GM12878 (cell line): Measurements from ENCODE around the gene PARK7. TPM values are rescaled to one million over a fixed set of nuclear protein-coding genes. Genes with fewer than 3 reads are reported as not detected.
A peak's percentile ranks its signal among the peaks of the same experiment; 100 is the strongest.

Experiments used
- ATF7 ChIP-seq: fragments of 450-650 bp; IDR thresholded peaks from 2 replicates; pipeline ENCODE4 v1.6.1; 2016; ENCODE audit warnings: low read depth, mild to moderate bottlenecking
- HDGF ChIP-seq: fragments of 450-650 bp; IDR thresholded peaks from 2 replicates; pipeline ENCODE4 v1.6.1; 2016; ENCODE audit warnings: antibody characterized with exemption
- IKZF2 ChIP-seq, 2 experiments: fragments of 450-650 bp; IDR thresholded peaks; 2 replicates each; pipeline ENCODE4 v1.6.1; 2017; ENCODE audit warnings: mild to moderate bottlenecking in 2 of 2, moderate library complexity in 2 of 2
- KLF5 ChIP-seq: fragments of 450-650 bp; IDR thresholded peaks from 2 replicates; pipeline ENCODE4 v1.6.1; 2014; ENCODE audit warnings: mild to moderate bottlenecking; ENCODE audit not compliant: partially characterized antibody
- NFIC ChIP-seq: IDR thresholded peaks from 2 replicates; pipeline ENCODE4 v1.6.1; 2012; ENCODE audit warnings: low read depth, mild to moderate bottlenecking, inconsistent platforms, low read length, moderate library complexity
- NR2C1 ChIP-seq: fragments of 450-650 bp; IDR thresholded peaks from 2 replicates; pipeline ENCODE4 v1.6.1; 2017; ENCODE audit warnings: antibody characterized with exemption, mild to moderate bottlenecking, moderate library complexity
- PAX8 ChIP-seq: fragments of 450-650 bp; IDR thresholded peaks from 2 replicates; pipeline ENCODE4 v1.6.1; 2017; ENCODE audit warnings: mild to moderate bottlenecking, moderate library complexity
- POLR2AphosphoS2 ChIP-seq: IDR thresholded peaks from 2 replicates; pipeline ENCODE4 v1.6.1; 2011; ENCODE audit warnings: low read depth, mild to moderate bottlenecking, low read length, improper control_type of control experiment, moderate library complexity
- POU2F2 ChIP-seq: IDR thresholded peaks from 3 replicates; pipeline ENCODE4 v1.6.1; 2011; ENCODE audit warnings: low read depth, mild to moderate bottlenecking, low read length, borderline replicate concordance
- RBBP5 ChIP-seq: fragments of 200-600 bp; sonication (generic); conservative IDR thresholded peaks from 2 replicates; pipeline ENCODE4 v1.6.1; 2016
- RELB ChIP-seq: fragments of 450-650 bp; IDR thresholded peaks from 2 replicates; pipeline ENCODE4 v1.6.1; 2017; ENCODE audit warnings: low read depth, mild to moderate bottlenecking, moderate library complexity
- SREBF1 ChIP-seq: IDR thresholded peaks from 2 replicates; pipeline ENCODE4 v1.6.1; 2012; ENCODE audit warnings: mild to moderate bottlenecking, low read length
- SREBF2 ChIP-seq: IDR thresholded peaks from 2 replicates; pipeline ENCODE4 v1.6.1; 2012; ENCODE audit warnings: mild to moderate bottlenecking, low read length
- SRF ChIP-seq, 2 experiments: IDR thresholded peaks; 2 replicates each; pipeline ENCODE4 v1.6.1; 2011; ENCODE audit warnings: low read depth in 2 of 2, low read length in 2 of 2, mild to moderate bottlenecking in 1 of 2, moderate library complexity in 1 of 2
- STAT1 ChIP-seq: fragments of 450-650 bp; conservative IDR thresholded peaks from 2 replicates; pipeline ENCODE4 v1.6.1; 2014; ENCODE audit warnings: antibody characterized with exemption, mild to moderate bottlenecking
- TCF7 ChIP-seq: IDR thresholded peaks from 2 replicates; pipeline ENCODE4 v1.6.1; 2014; ENCODE audit warnings: antibody characterized with exemption, borderline replicate concordance
- ZNF687 ChIP-seq: fragments of 450-650 bp; IDR thresholded peaks from 2 replicates; pipeline ENCODE4 v1.6.1; 2017; ENCODE audit warnings: mild to moderate bottlenecking, moderate library complexity
- polyA plus RNA-seq, 11 experiments: library from polyadenylated mRNA; depleted of rRNA in 4 of 11; unstranded in 6 of 11; stranded (reverse) in 5 of 11; fragments of >200 nt; fragmentation: Nextera tagmentation in 4 of 11; fragmentation: Illumina TruSeq in 1 of 11; extraction: Ambion mirVana in 4 of 11; extraction: Trizol in 1 of 11; gene quantifications; 1 replicate in 1 of 11; 2 replicates in 10 of 11; pipeline versions ENCODE4 v1.2.1 to v1.2.3, GENCODE V29; 2011 to 2016; ENCODE audit warnings: inconsistent platforms in 2 of 11, missing spikeins in 2 of 11, low read depth in 1 of 11
- total RNA-seq, 4 experiments: library from RNA; depleted of rRNA in 3 of 4; stranded (reverse); fragments of >200 nt in 3 of 4; fragmentation: Illumina TruSeq in 1 of 4; extraction: Trizol in 1 of 4; gene quantifications; 2 replicates each; pipeline versions ENCODE4 v1.2.1 to v1.2.3, GENCODE V29; 2013 to 2021
- TF ChIP-seq, protein P1 (sequence below): fragments of 450-650 bp; IDR thresholded peaks from 2 replicates; pipeline ENCODE4 v1.6.1; 2014; ENCODE audit warnings: mild to moderate bottlenecking
- TF ChIP-seq, protein P2 (sequence below): IDR thresholded peaks from 2 replicates; pipeline ENCODE4 v1.6.1; 2012; ENCODE audit warnings: improper control_type of control experiment, low read depth, low read length; ENCODE audit not compliant: insufficient replicate concordance

Gene PARK7
- total and polyA plus RNA-seq, 10 of the 15 experiments (the other 5 are each of a cell fraction or from before 2014, with no cell fraction given): 267 to 1,056 (median 495) TPM

DNA sequence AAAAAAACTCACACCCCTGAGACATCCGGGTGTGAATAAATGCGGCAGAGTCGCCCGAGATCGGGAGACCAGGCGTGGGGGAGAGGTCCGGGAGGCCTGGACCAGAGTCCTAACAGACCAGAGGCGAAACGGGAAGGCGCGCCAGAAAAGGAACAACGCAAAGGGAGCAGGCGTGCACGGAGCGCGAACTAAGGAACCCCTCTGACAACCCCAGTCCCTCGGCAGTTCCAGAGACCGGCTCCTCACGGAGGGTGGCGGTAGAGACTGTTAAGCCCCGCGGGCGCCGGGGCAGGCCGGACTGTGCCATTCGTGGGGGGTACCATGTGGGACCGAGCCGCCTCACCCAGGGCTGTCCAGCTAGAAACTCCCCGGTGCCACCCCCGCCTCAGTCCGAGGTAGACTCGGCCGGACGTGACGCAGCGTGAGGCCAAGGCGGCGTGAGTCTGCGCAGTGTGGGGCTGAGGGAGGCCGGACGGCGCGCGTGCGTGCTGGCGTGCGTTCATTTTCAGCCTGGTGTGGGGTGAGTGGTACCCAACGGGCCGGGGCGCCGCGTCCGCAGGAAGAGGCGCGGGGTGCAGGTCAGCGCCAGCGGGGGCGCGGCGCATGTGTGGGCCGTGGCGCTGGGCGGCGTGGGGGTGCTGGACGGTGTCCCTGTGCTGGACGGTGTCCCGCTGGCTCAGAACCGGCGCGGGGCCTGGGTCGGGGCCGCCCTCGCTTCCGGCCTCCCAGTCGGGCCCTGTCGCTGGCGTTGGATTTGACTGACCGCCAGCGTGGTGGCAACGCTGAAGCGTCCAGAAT, at the start of gene PARK7 (continued):
- TF ChIP-seq RELB (peak; percentile 91), RBBP5 (no peak), NFIC (no peak), HDGF (no peak; the same call in 1 of the 2 replicates), KLF5 (peak; percentile 99), TCF7 (no peak), POU2F2 (peak; percentile 96), POLR2AphosphoS2 (peak; percentile 90), ATF7 (peak; percentile 99), PAX8 (no peak), STAT1 (peak; percentile 26; the same call in 1 of the 2 replicates), SREBF2 (no peak), ZNF687 (peak; percentile 72), SRF (IDR thresholded peaks at IDR 0.05; ENCODE audit: low read depth in 2 of 2, low read length in 2 of 2) (no peak), SREBF1 (peak; percentile 99), IKZF2 (IDR thresholded peaks at IDR 0.05) (peak in 1 of 2 experiments; percentile 16; a peak in 1 of 4 replicates), NR2C1 (peak; percentile 66)
- TF ChIP-seq, protein P1, sequence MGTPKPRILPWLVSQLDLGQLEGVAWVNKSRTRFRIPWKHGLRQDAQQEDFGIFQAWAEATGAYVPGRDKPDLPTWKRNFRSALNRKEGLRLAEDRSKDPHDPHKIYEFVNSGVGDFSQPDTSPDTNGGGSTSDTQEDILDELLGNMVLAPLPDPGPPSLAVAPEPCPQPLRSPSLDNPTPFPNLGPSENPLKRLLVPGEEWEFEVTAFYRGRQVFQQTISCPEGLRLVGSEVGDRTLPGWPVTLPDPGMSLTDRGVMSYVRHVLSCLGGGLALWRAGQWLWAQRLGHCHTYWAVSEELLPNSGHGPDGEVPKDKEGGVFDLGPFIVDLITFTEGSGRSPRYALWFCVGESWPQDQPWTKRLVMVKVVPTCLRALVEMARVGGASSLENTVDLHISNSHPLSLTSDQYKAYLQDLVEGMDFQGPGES: peak; percentile 60; the same call in 1 of the 2 replicates
- TF ChIP-seq, protein P2, sequence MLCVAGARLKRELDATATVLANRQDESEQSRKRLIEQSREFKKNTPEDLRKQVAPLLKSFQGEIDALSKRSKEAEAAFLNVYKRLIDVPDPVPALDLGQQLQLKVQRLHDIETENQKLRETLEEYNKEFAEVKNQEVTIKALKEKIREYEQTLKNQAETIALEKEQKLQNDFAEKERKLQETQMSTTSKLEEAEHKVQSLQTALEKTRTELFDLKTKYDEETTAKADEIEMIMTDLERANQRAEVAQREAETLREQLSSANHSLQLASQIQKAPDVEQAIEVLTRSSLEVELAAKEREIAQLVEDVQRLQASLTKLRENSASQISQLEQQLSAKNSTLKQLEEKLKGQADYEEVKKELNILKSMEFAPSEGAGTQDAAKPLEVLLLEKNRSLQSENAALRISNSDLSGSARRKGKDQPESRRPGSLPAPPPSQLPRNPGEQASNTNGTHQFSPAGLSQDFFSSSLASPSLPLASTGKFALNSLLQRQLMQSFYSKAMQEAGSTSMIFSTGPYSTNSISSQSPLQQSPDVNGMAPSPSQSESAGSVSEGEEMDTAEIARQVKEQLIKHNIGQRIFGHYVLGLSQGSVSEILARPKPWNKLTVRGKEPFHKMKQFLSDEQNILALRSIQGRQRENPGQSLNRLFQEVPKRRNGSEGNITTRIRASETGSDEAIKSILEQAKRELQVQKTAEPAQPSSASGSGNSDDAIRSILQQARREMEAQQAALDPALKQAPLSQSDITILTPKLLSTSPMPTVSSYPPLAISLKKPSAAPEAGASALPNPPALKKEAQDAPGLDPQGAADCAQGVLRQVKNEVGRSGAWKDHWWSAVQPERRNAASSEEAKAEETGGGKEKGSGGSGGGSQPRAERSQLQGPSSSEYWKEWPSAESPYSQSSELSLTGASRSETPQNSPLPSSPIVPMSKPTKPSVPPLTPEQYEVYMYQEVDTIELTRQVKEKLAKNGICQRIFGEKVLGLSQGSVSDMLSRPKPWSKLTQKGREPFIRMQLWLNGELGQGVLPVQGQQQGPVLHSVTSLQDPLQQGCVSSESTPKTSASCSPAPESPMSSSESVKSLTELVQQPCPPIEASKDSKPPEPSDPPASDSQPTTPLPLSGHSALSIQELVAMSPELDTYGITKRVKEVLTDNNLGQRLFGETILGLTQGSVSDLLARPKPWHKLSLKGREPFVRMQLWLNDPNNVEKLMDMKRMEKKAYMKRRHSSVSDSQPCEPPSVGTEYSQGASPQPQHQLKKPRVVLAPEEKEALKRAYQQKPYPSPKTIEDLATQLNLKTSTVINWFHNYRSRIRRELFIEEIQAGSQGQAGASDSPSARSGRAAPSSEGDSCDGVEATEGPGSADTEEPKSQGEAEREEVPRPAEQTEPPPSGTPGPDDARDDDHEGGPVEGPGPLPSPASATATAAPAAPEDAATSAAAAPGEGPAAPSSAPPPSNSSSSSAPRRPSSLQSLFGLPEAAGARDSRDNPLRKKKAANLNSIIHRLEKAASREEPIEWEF: no peak
